ENCODE measurements around the gene RNF151. TPM values are rescaled to one million over a fixed set of nuclear protein-coding genes. Genes with fewer than 3 reads are reported as not detected.

Gene RNF151, protein sequence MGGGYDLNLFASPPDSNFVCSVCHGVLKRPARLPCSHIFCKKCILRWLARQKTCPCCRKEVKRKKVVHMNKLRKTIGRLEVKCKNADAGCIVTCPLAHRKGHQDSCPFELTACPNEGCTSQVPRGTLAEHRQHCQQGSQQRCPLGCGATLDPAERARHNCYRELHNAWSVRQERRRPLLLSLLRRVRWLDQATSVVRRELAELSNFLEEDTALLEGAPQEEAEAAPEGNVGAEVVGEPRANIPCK
- not detected for total RNA-seq

DNA sequence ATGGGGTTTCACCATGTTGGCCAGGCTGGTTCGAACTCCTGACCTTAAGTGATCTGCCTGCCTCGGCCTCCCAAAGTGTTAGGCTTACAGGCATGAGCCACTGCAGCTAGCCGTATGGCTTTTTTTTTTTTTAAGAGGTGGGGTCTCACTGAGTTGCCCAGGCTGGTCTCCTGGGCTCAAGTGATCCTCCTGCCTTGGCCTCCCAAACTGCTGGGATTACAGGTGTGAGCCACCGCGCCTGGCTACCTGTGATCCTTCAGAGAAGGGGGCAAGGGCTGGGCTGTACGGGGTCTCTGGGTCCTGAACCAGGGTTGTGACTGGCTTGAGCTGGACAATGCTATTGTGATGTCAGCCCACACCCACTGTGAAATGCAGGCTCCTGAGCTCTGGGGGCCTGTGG, at the start of gene RNF151:
Gene RNF151, plus strand, starts transcription at position 397 of the 400 bp plus-strand sequence. CDS start 26 bp downstream, outside the sequence.
- intact Hi-C loops (cut with DNase I) = no loop called here
- H3K27ac ChIP-seq = peak within 1 kb of the TSS; percentile 89

DNA sequence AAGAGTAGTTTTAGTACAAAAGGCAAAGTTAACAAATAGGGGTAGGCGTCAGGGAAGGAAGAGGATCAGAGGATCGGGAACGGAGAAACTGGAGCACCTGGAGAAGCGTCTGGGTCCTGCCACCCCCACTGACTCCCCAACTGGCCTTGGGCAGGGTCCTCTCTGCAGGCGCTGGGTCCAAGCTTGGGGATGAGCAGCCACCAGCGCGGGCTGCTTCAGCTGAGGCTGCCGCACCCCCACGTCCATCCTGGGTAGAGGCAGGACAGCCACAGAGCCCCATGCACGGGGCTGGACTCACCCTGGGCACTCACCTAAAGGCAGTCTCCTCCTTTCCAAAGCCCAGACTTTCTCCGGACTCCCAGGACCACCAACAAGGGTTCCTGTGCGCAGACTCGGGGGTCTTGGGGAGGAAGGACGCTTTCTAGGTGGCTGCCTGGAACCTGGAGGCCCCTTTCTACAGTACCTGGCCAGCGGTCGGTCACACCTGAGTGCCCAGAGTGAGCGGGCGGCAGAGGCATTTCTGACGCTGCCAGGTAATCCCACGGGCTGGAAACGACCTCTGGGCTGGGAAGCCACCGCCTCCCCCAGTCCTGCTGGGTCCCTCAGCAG, 49.5 kb upstream of the RNF151 start:
- Histone ChIP-seq H3K36me3 (no peaks in the 10 kb centered on the region), H3K27me3 (peaks cover 32% of the 10 kb centered on the region), H3K4me1 (peaks cover 12% of the 10 kb centered on the region), H3K4me3 (no peak overlapping the region), H3K27ac (no peak overlapping the region), H3K9ac (ENCODE audit: low read depth in 2 of 2, low read length in 2 of 2) (no peak overlapping the region), H3K9me3 (no peaks in the 10 kb centered on the region)
- no peak for DNase-seq
- intact Hi-C loops (cut with DNase I) = no loop called here
- TF ChIP-seq, protein P1, sequence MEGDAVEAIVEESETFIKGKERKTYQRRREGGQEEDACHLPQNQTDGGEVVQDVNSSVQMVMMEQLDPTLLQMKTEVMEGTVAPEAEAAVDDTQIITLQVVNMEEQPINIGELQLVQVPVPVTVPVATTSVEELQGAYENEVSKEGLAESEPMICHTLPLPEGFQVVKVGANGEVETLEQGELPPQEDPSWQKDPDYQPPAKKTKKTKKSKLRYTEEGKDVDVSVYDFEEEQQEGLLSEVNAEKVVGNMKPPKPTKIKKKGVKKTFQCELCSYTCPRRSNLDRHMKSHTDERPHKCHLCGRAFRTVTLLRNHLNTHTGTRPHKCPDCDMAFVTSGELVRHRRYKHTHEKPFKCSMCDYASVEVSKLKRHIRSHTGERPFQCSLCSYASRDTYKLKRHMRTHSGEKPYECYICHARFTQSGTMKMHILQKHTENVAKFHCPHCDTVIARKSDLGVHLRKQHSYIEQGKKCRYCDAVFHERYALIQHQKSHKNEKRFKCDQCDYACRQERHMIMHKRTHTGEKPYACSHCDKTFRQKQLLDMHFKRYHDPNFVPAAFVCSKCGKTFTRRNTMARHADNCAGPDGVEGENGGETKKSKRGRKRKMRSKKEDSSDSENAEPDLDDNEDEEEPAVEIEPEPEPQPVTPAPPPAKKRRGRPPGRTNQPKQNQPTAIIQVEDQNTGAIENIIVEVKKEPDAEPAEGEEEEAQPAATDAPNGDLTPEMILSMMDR (IDR thresholded peaks at IDR 0.05) = no peak

More for the DNA sequence above, at the start of gene RNF151:
- Histone ChIP-seq H3K4me1 (peaks cover 4% of the 10 kb centered on the region), H3K9ac (ENCODE audit: low read depth in 2 of 2, low read length in 2 of 2) (peak within 1 kb of the TSS; percentile 77 to 99), H3K4me3 (peak within 1 kb of the TSS; percentile 92), H3K9me3 (no peaks in the 10 kb centered on the region), H3K36me3 (no peaks in the 10 kb centered on the region), H3K27me3 (no peaks in the 10 kb centered on the region)
- TF ChIP-seq, protein P1 (IDR thresholded peaks at IDR 0.05) = no peak
- DNase-seq = no peak

DNA sequence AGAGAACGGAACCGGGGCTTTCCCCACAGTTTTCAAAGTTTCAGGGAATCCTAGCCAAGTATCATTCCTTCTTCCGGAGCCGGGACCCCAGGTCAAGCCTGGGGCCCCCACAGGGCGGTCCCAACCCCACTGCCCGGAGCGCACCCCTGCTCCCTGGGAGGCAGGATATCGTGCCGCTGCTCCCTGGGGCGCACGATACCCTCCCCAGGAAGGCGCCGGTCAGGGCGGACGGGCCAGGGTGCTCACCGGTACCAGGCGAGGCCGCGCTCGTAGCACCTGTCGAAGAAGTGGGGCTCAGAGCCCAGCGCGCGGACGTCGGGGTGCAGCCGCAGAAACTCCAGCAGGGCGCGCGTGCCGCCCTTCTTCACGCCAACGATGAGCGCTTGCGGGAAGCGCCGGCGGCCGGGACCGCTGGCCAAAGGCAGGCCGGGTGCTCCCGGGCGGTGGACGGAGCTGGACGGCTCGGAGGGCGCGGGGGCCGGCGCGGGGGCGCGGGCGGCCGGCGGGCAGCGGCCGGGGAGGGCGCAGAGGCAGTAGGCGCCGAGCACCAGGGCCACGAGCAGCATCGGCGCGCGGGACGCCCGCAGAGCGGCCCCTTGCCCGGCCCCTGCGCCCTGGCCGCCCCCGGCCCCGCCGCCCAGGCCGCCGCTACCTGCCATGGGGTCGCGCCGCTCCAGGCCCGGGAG, 48.8 kb upstream of the RNF151 start:
- peaks cover 32% of the 10 kb centered on the region for H3K27me3 ChIP-seq
- H3K9me3 ChIP-seq = no peaks in the 10 kb centered on the region
- H3K36me3 ChIP-seq = no peaks in the 10 kb centered on the region
- intact Hi-C loops (cut with DNase I) = no loop called here
- H3K4me1 ChIP-seq = peaks cover 12% of the 10 kb centered on the region
- no peak overlapping the region for H3K27ac ChIP-seq
- TF ChIP-seq, protein P1 (IDR thresholded peaks at IDR 0.05) = no peak
- H3K9ac ChIP-seq (ENCODE audit: low read depth in 2 of 2, low read length in 2 of 2) = no peak overlapping the region
- DNase-seq = no peak
- H3K4me3 ChIP-seq = no peak overlapping the region

DNA sequence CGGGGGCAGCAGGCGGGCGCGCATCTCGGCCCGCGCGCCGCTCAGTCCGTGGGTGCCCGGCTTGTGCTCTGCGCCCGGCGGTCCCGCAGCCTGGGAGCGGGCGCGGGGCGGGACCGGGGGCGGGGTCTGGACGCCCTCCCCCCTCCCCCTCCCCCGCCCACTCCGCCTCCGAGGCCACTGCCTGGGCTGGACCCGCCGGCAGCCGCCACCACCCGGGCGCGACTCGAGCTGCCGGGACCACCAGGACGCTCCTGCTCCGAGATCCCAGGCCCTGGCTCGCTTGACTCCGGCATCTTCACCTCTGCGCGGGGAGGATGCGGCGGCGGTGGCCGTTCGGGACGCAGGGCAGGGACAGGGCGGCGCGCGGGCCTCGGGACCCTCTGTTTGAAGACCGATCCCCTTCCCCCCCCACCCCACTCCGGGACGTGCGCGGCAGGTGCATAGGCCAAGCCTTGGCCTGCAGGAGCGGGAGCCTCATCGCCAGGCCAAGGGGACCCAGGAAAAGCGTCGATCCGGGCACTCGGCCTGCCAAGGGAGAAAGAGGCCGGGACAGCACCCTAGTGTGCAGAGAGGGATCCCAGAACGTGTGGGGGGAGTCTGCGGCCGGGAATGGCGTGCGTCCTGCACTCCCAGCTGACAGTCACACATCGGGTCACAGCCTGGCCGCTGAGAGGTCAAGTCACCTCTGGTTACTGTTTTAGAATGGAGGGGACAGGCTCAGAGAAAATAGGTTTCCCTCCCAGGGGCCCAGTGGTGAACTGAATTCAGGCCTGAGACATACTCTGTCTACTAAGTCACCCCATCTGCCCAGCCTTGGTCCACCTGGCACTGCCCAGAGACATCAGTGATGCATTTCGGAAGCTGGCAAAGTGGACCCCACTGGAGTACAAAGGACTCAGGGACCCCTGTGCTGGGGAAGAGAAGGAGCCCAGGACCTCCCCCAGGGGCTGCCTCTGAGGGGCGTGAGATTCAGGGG, 48.0 kb upstream of the RNF151 start, which contains the start of gene HS3ST6:
Gene HS3ST6, minus strand, starts transcription at position 65 of the 976 bp plus-strand sequence. CDS start 92 bp downstream, outside the sequence.
- peaks cover 9% of the 10 kb centered on the region for H3K4me1 ChIP-seq
- TF ChIP-seq, protein P1 (IDR thresholded peaks at IDR 0.05) = no peak
- peaks cover 32% of the 10 kb centered on the region for H3K27me3 ChIP-seq

More for the DNA sequence above, 48.0 kb upstream of the RNF151 start, which contains the start of gene HS3ST6:
- no peak for DNase-seq
- Histone ChIP-seq H3K4me3 (no peak within 1 kb of the TSS), H3K9ac (ENCODE audit: low read depth in 2 of 2, low read length in 2 of 2) (no peak within 1 kb of the TSS), H3K9me3 (no peaks in the 10 kb centered on the region), H3K27ac (no peak within 1 kb of the TSS), H3K36me3 (no peaks in the 10 kb centered on the region)
- intact Hi-C loops (cut with DNase I) = no loop called here
